Stimulated activated CD4-positive, alpha-beta T cell treated with anti-CD3 and anti-CD28 coated beads, Interleukin-1b, Interleukin-23, amount 100 ng/mL, for 1 hour (primary cell): ENCODE data around the gene ASB16.

Experiments
- DNase-seq, 2 donors: peaks; one replicate each; pipeline ENCODE4 v3.0.0-alpha.2; 2020; ENCODE audit warnings: low read depth in 2 of 2

ASB16 gene

DNA sequence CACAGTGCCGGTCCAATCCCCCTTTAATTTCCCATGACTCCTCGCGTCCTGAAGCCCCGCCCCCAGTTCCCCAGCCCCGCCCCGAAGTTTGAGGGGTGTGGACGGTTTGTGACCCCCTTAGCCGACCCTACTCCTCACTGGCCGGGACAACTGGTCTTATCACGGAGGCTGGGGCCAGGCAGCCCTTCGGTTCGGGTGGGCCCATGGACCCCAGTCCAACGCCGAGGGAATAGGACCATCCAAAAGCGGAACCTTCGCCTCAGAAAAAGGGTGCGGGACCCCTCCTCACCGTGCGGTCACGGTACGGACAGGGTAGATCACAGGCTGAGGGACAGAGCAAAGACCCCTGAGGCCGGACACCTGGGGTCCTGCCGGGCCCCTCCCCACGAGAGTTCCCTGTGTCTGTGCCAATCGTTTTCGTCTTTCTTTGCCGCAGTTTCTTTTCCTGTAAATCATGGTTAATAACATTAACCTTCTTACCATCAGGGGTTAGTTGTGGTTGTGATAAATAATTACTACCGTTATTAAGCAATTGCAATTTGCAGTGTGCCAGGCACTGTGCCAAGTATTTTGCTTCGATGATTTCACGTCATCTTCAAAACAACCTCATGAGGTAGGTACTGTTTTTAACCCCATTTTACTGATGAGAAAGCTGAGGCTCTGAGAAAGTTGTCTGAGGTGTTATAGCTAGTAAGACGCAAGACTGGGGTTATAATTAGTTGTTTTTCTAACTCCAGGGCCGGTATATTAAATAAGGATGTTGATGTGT is 16.8 kb downstream of the ASB16 start:
- no peak for DNase-seq

DNA sequence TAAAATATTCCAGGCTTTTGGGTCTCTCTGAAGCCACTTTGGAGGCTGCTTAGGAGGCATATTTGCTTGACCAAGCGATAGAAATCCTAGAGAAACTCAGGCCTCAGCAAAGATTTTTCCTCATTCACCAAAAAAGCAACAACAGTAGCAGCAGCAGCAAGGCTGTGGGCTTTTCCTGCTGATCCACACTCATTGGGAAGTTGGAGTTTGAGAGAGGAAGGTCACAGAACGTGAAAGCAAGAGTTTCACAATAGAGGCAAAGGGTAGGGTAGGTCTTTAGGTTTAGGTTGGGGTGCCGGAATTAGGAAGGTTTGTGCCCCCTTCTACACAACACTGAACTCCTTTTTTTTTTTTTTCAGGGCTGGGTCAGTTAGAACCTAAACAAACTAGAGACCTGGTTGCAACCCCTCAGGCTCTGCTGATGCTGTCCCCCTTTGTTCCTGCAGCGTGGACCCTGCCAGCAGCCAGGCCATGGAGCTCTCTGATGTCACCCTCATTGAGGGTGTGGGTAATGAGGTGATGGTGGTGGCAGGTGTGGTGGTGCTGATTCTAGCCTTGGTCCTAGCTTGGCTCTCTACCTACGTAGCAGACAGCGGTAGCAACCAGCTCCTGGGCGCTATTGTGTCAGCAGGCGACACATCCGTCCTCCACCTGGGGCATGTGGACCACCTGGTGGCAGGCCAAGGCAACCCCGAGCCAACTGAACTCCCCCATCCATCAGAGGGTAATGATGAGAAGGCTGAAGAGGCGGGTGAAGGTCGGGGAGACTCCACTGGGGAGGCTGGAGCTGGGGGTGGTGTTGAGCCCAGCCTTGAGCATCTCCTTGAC is 18.3 kb downstream of the ASB16 start:
- no peak for DNase-seq

DNA sequence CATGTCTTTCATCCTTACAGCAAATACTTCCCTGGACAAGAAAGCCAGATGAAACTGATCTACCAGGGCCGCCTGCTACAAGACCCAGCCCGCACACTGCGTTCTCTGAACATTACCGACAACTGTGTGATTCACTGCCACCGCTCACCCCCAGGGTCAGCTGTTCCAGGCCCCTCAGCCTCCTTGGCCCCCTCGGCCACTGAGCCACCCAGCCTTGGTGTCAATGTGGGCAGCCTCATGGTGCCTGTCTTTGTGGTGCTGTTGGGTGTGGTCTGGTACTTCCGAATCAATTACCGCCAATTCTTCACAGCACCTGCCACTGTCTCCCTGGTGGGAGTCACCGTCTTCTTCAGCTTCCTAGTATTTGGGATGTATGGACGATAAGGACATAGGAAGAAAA is 20.0 kb downstream of the ASB16 start:
- DNase-seq: no peak

DNA sequence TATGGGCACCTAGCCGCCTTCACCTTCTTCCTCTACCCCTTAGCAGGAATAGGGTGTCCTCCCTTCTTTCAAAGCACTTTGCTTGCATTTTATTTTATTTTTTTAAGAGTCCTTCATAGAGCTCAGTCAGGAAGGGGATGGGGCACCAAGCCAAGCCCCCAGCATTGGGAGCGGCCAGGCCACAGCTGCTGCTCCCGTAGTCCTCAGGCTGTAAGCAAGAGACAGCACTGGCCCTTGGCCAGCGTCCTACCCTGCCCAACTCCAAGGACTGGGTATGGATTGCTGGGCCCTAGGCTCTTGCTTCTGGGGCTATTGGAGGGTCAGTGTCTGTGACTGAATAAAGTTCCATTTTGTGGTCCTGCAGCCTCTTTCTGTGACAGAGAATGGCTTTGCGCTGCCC is 20.9 kb downstream of the ASB16 start:
- DNase-seq: no peak

DNA sequence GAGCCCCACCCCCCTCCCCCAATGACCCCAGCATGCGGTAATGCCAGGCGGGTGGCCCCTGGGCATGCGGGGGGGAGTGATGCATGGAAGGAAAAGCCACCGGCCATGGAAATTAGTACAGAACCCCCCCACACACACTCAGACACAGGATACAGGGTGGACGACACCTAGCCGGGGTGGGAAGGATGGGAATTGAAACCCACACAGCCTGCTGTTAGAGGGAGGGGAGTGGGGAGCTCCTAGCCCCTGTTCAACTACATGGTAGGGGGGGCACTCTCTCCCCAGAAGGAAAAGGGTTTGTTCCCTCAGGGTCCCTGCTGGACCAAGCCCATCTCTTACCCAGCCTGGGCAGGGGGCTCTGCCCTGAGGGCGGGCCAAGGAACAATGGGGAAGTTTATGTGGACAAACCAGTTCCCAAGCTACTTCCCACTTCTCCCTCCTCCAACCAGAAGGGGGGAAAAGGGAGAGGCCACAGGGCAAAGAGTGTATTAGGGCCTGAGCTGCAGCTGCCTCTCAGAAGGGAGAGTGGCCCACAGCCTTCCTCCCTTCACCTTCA is 21.5 kb downstream of the ASB16 start:
- DNase-seq: no peak

DNA sequence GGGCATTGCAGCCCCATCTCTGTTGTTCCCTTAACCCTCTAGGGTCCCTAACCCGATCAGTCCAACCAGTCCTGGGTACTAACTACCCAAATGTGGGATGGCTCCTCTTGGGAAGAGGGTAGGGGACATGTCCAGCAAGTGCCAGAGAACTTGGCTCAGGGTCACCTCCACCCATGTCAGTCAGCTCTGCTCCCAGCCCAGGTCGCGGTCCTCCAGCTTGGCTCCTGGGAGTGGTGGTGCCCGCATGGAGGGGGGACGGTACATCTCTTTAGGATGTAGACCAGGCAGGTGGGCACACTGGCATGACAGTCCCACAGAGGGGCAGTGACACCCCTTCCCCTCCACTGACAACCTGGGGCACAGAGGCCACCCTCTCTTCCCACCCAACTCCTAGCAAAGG is 22.2 kb downstream of the ASB16 start:
- DNase-seq: no peak

DNA sequence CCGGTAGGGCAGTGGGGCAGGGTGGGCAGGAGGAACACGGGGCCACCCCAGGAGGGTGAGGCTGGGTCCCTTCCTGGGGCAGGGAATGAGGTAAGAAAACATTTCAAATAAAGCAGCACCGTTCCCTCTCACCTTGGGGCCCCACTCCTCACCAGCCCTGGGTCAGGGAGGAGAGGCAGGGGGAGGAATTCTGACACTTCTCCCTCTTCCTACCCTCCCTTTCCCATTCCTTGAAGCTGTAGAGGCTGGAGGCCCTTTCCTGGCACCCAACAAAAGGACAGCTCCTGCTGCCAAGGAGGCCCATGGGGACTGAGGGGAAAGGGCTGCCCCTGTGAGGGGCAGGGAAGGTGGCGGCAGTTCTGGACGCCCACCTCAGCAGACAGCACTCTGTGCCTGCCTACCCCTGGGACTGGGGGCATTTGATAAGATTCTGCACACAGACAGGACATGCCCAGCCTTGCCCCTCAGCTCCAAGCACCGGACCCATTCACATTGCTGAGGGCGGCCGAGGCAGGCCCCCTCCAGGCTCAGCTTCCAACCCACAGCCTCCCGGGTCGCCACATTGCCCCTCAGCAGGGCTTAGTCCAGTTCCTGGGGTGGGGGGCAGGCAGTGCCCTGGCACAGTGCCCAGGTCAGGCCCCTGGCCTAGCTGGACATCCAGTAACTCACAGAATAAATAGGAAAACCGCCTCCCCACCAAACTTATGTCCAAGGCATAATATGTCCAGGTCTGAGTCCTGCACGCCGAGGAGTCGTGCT is 23.0 kb downstream of the ASB16 start:
- DNase-seq: no peak

DNA sequence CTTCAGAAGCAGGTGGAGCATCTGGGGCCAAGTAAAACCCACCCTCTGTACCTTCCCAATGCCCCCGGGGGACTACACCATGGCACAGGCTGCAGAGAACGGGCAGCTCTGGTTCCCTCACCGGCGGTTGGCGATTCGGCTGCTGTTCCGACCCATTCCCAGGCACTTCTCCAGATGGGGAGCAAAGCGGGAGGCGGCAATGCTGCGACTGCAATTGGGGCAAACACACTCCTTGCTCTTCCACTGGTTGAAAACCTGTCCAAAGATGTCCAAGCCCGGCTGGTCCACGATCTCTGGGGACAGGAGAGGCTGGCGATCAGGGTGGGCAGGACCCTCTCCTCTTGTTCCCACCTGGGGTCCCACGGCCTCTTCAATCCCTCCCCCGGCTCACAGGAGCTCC is 26.6 kb downstream of the ASB16 start:
- DNase-seq: no peak

DNA sequence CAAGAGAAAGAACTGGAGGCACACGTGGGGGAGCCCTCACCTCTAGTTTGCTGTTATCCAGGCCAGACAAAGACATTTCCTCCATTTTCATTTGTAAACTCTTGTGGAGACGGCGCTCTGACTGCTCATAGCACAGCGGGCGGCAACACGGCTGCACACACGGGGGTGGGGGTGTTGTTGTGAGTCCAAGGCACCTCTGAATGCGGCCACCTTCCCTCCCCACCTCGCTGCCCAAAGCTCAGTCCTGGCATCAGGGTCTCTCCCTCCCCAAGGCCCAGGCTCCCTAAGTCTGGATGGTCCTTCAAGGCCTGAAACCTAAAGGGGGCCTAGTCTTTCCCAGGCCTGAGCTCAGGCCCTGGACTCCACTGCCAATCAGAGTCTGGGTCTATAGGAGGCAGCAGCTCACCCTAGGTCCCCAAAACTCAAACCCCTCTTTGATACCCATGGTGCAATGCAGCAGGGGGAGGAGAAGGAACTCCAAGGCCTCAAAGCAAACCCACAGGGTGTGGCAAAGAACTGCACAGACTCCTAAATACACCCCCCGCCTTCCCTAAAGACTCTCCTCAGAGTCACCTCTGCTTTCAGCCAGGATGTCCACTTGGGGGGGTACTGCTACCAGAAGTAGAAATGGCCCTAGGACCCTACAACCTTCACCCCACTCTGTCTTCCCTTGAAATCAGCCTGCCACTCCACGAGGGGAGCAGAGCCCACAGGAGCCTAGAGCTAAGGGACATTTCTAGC is 27.6 kb downstream of the ASB16 start:
- DNase-seq: no peak

DNA sequence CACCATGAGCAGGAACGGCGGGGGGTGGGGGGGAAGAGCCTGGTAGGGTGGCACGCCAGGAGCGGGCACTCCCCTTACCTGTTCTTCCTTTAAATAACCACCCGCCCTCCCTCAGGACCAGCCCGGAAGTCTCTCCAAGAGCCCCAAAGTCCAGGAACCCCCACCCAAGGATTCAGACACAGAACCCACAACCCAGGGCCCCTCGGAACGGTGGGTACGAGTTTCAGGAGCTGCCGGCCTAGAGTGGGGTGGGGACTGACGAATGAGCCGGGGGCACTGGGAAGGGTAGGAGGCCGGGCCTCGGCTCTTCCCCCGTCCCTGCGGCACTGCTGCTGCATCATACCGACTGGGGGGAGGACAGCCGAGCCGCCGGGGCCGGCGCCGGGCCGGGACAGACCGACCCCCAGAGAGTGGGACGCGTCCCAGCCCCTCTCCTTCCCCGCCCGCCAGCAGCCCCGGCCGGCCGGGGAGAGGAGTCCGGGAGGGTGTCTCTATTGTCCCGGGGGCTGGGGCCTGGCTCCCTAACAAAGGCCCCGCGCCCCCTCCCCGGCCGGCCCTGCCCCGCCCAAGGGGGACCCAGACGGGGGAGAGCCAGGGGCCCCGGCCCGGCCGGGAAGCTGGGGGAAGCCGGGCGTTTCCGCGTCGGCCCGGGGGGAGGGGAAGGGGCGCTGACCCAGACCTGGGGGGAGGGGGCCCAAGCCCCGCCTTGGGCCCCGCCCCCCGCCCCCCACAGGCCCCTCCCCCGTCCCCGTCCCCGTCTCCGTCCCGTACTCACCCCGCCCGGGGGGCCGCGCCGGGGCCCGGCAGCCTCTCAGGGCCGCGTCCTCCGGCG is 28.4 kb downstream of the ASB16 start:
- DNase-seq: no peak

DNA sequence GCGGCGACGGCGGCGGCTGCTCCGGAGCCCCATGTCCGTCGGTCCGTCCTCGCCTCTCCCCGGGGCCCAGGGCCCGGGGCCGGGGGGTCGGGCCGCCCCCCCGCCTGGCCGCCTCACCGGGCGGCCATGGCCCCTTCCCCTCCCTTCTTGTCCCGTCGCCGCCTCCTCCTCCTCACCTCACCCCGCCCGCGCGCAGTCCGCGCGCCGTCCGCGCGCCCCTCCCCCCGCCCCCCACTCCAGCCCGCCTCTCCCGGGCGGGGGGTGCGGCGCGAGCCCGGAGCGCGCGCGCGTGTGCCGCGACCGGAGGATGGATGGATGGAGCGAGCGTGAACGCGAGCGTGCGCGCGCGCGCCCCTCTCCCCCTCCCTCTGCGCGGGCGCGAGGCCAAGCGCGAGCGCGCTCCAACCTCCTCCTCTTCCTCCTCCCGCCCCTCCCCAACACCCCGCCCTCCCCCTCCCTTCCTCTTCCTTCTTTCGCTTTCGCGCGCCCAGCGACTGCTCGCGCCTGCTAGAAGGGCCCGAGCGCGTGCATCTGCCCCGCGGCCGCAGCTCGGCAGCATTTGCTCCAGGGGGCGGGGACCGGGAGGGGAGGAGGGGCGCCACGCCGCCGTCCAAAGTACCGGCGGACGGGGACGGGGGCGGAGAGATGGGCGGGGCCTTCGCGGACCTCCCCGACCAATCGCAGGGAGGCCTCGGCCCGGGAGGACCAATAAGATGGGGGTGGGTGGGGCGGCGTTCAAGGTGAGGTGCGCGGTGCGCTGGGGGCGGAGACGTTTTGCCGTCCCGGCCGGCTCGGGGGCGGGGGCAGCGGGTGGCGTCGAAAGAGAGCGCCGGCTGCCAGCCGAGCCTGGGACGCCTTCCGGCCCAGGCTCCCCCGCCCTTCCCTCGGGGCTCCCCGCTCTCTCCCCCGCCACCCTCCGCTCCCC is 29.3 kb downstream of the ASB16 start, which contains the start of gene ATXN7L3:
TSS of gene ATXN7L3 (minus strand) at position 332 of the 925 bp plus-strand sequence. CDS start 1,814 bp downstream, outside the sequence.
- peak; percentile 99 to 100 for DNase-seq

DNA sequence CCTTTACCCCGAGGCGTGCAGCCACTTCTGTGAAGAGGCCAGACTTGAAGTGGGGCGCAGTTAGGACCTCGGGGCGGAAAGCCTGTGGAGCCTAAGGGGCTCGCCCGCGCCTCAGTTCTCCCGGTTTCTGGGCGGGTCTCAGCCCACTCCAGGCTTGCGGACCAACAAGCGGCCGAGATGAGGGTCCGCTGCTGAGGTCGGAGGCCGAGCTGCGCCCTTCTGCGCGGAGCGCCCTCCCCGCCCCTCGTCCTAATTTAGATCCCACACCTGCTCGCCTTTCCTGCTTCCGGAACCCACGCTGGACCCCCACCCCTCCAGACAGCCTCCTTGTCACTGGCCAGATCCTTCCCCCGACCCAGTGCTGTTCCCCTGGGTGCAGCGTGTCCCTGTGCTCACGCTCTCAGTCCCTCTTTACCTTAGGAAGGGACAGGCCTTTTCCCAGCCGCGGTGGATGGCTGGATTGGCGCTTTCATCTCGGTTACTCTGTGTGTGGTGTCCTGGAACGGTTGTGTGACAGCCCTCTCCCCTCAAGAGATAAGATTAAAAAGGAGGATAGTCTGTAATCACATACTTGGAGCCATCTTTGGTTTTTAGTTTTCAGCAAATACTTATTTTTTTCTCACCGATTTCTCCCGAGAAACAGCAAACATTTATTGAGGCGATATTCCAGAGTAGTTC is 30.1 kb downstream of the ASB16 start:
- DNase-seq: no peak

DNA sequence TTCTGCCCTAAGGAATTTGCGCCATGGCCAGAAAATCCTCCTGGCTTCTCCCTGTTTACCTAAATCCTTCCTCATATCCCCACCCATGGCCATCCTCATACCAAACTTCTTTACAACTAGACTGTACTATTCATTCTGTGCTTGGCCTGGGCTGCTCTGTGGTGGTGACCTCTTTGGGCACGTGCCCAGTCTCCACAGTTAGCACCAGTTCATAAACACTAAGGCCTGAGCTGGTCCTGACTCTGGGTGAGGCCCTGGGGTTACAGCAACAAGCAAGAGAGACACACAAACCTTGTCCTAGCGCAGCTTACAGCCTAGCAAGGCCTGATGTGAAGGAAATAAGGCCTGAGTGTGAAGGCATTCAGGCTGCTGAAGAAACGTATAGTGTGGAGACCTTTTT is 32.3 kb downstream of the ASB16 start:
- DNase-seq: no peak

DNA sequence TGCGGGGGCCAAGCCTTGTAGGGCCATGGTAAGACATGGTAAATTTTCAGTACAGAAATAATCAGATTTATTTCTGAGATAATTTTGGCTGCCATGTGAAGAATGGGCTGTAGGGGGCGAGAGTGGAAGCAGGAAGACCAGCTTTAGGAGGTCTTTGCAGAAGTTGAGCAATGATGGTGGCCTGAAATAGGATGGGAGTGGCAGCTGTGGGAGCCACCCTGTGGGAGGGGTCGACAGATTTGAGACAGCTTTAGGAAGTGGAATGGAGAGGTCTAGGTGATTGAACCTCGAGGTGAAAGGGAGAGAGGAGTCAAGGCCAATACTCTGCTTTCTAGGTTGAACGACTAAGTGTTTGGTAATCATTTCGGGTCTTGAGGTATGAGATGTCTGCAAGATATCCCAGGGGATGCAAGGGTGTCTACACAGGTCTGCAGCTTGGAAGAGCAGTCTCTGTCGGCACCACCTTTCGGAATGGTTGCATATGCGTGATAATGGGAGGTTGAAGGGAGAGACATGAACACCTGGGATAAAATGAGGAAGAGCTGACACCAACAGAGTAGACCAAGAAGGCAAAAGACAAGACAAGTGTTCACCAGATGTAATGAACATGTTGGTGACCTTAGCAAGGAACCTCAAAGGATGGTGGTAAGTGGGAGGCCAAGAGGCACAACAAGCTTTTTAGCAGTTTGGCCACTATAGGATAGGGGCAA is 33.4 kb downstream of the ASB16 start:
- no peak for DNase-seq

DNA sequence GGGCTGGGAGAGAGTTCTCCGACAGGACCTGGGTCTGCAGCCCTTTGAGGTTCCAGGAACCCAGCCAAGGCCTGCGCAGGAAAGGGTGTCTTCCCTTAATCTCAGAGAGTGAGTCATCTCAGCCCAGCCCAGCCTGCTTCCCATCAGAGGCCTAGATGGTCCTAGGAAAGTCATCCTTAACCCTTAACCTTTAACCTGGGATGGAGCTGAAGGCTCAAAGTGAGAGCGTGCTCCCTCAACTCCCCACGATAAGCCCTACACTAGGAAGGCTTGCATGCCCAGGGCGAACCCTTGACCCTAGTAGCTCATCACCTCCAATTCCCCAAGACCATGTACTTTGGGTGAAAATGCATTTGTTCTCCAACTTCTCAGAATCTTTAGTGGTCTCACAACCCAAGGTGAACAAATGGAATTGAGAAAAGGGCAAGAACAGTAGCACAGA is 34.0 kb downstream of the ASB16 start:
- no peak for DNase-seq

DNA sequence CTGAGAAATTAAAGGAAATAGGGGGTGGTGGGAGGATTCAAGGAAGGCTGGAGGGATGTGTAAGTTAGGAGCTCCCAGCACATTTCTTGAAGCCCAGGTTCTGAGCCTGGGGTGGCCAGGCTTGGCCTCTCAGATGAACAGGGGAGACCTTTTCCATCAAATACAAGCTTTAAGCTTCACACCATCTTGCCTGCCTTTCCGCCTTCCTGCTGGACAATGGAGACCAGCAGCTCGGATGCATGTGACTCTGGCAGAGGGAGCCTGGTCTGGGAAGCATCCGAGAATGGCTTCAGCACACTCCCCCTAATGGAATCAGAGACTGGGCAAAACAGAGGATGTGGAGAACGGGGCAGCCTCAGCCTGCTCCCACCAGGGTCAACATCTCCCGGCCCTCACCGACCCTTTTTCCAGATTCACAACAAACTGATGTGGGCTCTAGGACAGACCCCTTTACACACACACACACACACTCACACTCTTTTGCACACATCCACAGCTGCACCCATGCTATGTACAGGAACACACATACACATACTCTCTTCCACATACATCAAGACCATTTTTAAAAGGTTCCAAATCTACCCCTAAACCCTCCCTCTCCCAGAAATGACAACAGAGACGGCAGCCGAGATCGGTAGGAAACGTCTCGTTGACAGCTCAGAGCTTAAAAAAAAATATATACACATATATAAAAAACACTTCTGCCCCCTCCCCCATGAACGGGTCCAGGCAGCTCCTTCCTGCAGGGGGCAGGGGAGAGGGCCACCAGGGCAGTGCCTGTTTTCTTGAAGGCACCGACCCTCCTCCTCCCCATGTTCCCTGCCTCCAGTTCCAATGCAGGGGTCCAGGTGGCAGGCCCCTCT is 35.7 kb downstream of the ASB16 start:
- no peak for DNase-seq

DNA sequence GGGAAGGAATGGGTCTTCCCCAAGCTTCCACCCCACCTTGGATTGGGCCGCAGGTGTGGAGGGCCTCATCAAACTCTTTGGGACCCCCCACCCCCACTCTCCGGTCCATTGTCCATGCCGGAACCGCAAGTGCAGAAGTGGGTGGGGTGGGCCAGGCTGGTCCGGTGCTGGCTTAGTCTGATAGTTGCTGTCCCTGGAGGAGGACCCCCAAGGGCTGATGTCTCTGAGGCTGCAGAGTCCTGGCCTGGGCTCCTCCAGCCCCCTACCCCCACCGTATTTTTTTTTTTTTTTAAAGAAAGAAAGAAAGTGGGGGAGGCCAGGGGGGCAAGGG is 36.3 kb downstream of the ASB16 start:
- no peak for DNase-seq
